HEK293T (cell line): ENCODE data around the gene MPZL1.

Experiments used
- BHLHE40 ChIP-seq: fragments of 450-650 bp; IDR thresholded peaks from 2 replicates; pipeline ENCODE4 v1.6.1; 2016; ENCODE audit warnings: mild to moderate bottlenecking, moderate library complexity, borderline replicate concordance
- CTBP1 ChIP-seq: fragments of 450-650 bp; IDR thresholded peaks from 2 replicates; pipeline ENCODE4 v1.6.1; 2016; ENCODE audit warnings: borderline replicate concordance
- FOXA1 ChIP-seq: fragments of 450-650 bp; IDR thresholded peaks from 2 replicates; pipeline ENCODE4 v1.6.1; 2016; ENCODE audit warnings: mild to moderate bottlenecking
- FOXK2 ChIP-seq: fragments of 450-650 bp; IDR thresholded peaks from 2 replicates; pipeline ENCODE4 v1.6.1; 2016; ENCODE audit warnings: mild to moderate bottlenecking
- FOXM1 ChIP-seq: fragments of 450-650 bp; IDR thresholded peaks from 2 replicates; pipeline ENCODE4 v1.6.1; 2017; ENCODE audit warnings: mild to moderate bottlenecking, borderline replicate concordance
- LEF1 ChIP-seq: fragments of 450-650 bp; IDR thresholded peaks from 2 replicates; pipeline ENCODE4 v1.6.1; 2017; ENCODE audit warnings: mild to moderate bottlenecking, borderline replicate concordance
- SP1 ChIP-seq: fragments of 450-650 bp; IDR thresholded peaks from 2 replicates; pipeline ENCODE4 v1.6.1; 2017
- SUZ12 ChIP-seq: fragments of 450-650 bp; IDR thresholded peaks from 2 replicates; pipeline ENCODE4 v1.6.1; 2016; ENCODE audit warnings: mild to moderate bottlenecking
- TARDBP ChIP-seq: fragments of 450-650 bp; IDR thresholded peaks from 2 replicates; pipeline ENCODE4 v1.6.1; 2016

DNA sequence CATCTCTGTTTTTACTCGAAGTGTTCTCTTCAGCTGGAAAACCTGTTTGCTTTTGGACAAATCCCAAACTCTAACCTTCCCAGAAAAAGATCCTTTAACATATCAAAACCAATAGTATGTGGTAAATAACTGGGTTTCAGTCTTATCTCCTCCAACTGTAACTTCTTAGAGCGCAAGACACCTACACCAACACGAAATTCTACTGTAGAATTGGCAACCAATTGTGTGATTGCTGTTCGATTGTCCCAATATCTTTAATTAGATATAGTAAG lies 5.8 kb upstream of the MPZL1 start:
- TF ChIP-seq LEF1: no peak
- no peak for TF ChIP-seq FOXM1
- no peak for TF ChIP-seq FOXA1
- no peak for TF ChIP-seq TARDBP
- TF ChIP-seq SUZ12: no peak
- TF ChIP-seq SP1: no peak
- no peak for TF ChIP-seq FOXK2
- TF ChIP-seq CTBP1: no peak
- no peak for TF ChIP-seq BHLHE40
